RWPE1 (cell line): ENCODE data around the gene PPP1R15B.

Source experiments
- CTCF ChIA-PET: fragments of 350-600 bp; sonication (Branson Sonifier 250); formaldehyde crosslinking; extraction: SDS; loops from one replicate; lab custom pipeline; 2021; lab: Yijun Ruan, JAX
- POLR2A ChIA-PET: fragments of 400-600 bp; formaldehyde crosslinking; extraction: SDS; loops from one replicate; lab custom pipeline; 2020; ENCODE audit warnings: antibody characterized with exemption; ENCODE audit not compliant: low non-redundant PET; lab: Yijun Ruan, JAX
- DNase-seq: peaks from one replicate; pipeline ENCODE4 v3.0.0; 2012; ENCODE audit warnings: low spot score
- H3K27ac ChIP-seq: fragments of 450-650 bp; 2 replicates; pipeline ENCODE4 v1.5.1; 2017
- TF ChIP-seq, protein P1 (sequence below): fragments of 450-650 bp; conservative IDR thresholded peaks from 2 replicates; pipeline ENCODE4 v1.5.1; 2017; ENCODE audit warnings: low read depth, mild to moderate bottlenecking

The PPP1R15B gene

DNA sequence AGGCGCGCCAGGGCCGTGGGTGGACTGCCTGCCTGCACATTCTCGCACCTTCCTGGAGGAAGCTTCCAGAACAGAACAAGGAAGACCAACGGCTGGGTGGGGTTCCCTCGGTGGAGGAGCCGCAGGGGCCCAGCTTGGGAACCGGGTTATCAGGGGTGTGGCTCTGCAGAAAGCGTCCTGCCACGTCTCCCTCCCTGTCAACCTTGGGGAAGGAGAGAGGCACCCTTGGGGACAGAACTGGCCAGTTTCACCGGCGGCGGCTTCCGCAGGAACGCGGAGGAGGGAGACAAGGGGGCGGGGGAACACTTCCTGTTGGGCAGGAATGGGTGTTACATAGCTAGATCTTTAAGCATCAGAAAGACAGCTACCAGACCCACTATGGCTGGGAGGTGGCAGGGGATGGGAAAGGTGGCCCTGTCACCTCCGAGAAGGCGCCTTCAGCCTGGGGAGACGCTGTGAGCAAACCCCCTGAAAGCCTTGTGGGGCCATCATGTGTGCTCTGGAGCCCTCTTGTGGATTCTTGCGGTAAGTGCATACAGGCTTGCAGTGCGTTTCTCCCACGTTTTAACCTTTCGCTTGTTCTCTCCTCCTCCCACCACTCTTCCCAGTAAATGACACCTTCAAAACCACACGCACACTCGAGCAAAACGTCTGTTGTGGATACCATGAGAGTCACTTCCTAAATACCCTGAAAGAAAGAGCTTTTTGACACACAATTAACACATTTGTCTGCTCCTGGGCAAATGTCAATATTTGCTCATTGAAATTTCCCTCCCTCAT, 48.1 kb downstream of the PPP1R15B start:
- TF ChIP-seq, protein P1, sequence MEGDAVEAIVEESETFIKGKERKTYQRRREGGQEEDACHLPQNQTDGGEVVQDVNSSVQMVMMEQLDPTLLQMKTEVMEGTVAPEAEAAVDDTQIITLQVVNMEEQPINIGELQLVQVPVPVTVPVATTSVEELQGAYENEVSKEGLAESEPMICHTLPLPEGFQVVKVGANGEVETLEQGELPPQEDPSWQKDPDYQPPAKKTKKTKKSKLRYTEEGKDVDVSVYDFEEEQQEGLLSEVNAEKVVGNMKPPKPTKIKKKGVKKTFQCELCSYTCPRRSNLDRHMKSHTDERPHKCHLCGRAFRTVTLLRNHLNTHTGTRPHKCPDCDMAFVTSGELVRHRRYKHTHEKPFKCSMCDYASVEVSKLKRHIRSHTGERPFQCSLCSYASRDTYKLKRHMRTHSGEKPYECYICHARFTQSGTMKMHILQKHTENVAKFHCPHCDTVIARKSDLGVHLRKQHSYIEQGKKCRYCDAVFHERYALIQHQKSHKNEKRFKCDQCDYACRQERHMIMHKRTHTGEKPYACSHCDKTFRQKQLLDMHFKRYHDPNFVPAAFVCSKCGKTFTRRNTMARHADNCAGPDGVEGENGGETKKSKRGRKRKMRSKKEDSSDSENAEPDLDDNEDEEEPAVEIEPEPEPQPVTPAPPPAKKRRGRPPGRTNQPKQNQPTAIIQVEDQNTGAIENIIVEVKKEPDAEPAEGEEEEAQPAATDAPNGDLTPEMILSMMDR, result peak; percentile 93
- DNase-seq, result peak; percentile 81
- CTCF ChIA-PET, result interaction anchor here (0.6 to 6.5 kb wide), 63 partner anchors 9 to 923 kb away, joined by 3 to 101 read pairs (median 4); partner anchors contain the start of genes ETNK2, GOLT1A, REN and SNRPE
- peak overlapping the region; percentile 48 for H3K27ac ChIP-seq
- POLR2A ChIA-PET, result interaction anchor here (1.0 kb wide), 1 partner anchor 105 kb away, joined by 3 read pairs; no protein-coding TSS in a partner anchor

DNA sequence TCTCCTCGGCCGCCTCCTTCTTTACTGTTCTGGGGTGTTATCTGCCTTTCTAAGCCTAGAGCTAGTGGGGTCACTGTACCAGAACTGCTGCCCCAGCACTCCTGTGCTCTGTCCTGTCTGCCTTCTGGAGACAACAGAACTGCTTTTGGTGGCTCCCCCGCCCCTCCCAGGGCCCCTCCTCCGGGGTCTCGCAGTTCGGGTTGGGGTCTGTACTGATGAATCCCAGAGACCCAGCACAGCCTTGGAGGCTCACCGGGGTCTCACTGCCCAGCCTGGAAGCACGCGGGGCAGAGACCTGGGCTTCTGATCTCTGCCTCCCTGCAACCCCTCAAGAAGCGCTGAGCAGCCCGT, 48.7 kb downstream of the PPP1R15B start:
- TF ChIP-seq, protein P1, result no peak
- POLR2A ChIA-PET, result interaction anchor here (1.0 kb wide), 1 partner anchor 104 kb away, joined by 3 read pairs; no protein-coding TSS in a partner anchor

DNA sequence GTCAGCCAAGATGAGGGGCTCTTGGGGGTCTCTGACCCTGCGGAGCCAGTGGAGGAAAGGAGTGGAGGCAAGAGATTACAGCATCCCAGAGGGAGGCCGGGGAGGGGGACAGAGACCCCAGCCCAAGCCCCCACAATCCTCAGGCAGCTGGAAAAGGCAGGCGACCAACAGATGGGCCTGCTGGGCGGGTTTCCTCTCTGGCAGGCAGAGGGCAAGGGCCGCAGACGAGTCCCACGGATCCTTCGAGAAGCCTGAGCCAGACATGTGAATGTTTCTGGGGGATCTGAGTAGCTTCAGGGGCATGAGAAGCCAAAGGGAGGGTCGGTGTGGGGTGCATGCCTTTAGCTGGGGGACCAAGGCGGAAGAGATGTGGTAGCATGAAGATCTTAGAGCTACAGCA, 49.8 kb downstream of the PPP1R15B start:
- ChIA-PET POLR2A (interaction anchor here (0.5 kb wide), 2 partner anchors 108 to 501 kb away, joined by 3 to 6 read pairs; no protein-coding TSS in a partner anchor), CTCF (interaction anchor here (0.6 to 6.5 kb wide), 10 partner anchors 37 to 501 kb away, joined by 3 to 101 read pairs (median 12); partner anchors contain the start of genes GOLT1A, KISS1 and REN)
- TF ChIP-seq, protein P1, result no peak
- H3K27ac ChIP-seq, result no peak overlapping the region
- DNase-seq, result no peak

More for the DNA sequence above, 48.7 kb downstream of the PPP1R15B start:
- H3K27ac ChIP-seq, result peak overlapping the region; percentile 48
- no peak for DNase-seq
- CTCF ChIA-PET, result interaction anchor here (0.6 to 6.5 kb wide), 50 partner anchors 11 to 502 kb away, joined by 3 to 101 read pairs (median 4); partner anchors contain the start of genes ETNK2, GOLT1A, REN and SNRPE

DNA sequence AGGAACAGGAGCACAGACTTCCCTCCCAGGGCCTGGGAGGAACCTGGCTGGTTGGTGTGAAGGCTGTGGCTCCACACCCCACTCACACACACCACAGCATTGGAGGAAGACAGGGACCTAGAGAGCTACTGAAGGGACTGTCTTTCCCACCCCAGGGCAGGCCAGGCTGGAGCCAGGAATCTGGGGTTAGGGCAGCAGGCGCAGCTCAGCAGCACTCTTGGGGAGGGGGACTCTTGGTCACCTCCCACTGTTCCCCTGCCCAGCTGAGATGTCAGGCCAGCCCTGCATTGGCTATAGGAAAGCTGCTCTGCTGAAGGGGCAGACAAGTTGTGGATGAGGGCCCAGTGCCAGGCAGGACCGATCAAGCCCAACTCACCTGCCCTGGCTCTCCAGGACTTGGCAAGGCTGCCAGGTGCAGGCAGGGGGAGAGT, 50.3 kb downstream of the PPP1R15B start:
- no peak overlapping the region for H3K27ac ChIP-seq
- CTCF ChIA-PET, result interaction anchor here (0.6 to 6.5 kb wide), 7 partner anchors 98 to 197 kb away, joined by 3 to 101 read pairs (median 37); partner anchors contain the start of genes GOLT1A and REN
- POLR2A ChIA-PET, result interaction anchor here (0.5 to 0.6 kb wide), 3 partner anchors 107 to 500 kb away, joined by 3 to 6 read pairs (median 6); no protein-coding TSS in a partner anchor
- no peak for DNase-seq
- TF ChIP-seq, protein P1, result no peak

DNA sequence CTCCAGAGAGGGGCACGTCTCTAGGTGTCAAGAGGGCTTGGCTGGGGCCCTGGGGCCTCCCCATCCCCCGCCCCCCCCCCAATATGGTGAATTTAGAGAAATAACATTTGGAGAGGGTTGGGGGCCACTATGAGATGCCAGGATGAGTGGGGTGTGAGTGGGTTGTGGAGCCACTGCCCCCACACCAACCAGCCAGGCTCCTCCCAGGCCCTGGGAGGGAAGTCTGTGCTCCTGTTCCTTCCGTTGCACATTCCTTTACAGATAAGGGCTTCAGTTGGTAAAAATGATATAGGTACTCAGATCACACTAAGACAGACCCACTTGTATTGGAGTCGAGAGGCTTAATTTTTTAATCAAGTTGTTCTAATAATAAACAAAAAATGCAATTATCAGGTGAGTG, 51.3 kb downstream of the PPP1R15B start:
- DNase-seq, result no peak
- H3K27ac ChIP-seq, result no peak overlapping the region
- ChIA-PET CTCF (interaction anchor here (0.6 to 6.5 kb wide), 11 partner anchors 33 to 872 kb away, joined by 3 to 101 read pairs (median 4); partner anchors contain the start of genes GOLT1A and REN), POLR2A (no interaction called here)
- TF ChIP-seq, protein P1, result no peak
